ENCODE data around the gene SLCO4A1.

The SLCO4A1 gene, protein sequence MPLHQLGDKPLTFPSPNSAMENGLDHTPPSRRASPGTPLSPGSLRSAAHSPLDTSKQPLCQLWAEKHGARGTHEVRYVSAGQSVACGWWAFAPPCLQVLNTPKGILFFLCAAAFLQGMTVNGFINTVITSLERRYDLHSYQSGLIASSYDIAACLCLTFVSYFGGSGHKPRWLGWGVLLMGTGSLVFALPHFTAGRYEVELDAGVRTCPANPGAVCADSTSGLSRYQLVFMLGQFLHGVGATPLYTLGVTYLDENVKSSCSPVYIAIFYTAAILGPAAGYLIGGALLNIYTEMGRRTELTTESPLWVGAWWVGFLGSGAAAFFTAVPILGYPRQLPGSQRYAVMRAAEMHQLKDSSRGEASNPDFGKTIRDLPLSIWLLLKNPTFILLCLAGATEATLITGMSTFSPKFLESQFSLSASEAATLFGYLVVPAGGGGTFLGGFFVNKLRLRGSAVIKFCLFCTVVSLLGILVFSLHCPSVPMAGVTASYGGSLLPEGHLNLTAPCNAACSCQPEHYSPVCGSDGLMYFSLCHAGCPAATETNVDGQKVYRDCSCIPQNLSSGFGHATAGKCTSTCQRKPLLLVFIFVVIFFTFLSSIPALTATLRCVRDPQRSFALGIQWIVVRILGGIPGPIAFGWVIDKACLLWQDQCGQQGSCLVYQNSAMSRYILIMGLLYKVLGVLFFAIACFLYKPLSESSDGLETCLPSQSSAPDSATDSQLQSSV
- total RNA-seq = 24.4 to 28.2 reads per million in 2 donors

GRCh38 chr20:62642051-62642665, at the start of gene SLCO4A1:
SLCO4A1 (plus strand) TSS chr20:62642503; CDS start chr20:62656455, 13,952 bp downstream.
- DNase-seq = peak; percentile 78

DNA sequence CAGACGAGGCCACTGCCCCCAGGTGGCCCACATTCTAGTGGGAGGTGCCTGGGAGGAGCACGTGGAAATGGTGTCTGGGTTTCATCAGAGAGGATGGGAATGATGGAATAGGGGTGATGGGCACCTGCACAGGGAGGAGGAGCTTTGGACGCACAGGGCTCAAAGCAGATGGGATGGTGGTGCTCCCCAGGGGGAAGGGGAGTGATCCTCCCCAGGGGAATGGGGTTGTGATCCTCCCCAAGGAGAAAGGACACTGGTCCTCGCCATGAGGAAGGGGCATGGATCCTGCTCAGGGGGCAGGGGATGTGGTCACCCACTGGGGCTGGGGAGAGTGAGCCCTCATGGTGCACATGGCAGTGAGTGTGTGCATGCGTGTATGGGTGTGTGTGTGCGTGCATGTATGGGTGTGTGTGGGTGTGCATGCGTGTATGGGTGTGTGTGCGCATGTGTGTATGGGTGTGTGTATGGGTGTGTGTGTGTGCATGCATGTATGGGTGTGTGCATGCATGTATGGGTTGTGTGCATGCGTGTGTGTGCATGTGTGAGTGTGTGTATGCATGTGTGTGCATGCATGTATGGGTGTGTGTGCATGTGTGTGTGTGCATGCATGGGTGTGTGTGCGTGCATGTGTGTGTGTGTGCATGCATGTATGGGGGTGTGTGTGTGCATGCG, 49.7 kb upstream of the SLCO4A1 start:
- DNase-seq = no peak

- DNase-seq = no peak
Observed at GRCh38 chr20:62593616-62594015, 48.7 kb upstream of the SLCO4A1 start.

- no peak for DNase-seq
Observed at GRCh38 chr20:62595069-62595468, 47.2 kb upstream of the SLCO4A1 start.

GRCh38 chr20:62595491-62595890, 46.8 kb upstream of the SLCO4A1 start:
- DNase-seq = no peak

DNA sequence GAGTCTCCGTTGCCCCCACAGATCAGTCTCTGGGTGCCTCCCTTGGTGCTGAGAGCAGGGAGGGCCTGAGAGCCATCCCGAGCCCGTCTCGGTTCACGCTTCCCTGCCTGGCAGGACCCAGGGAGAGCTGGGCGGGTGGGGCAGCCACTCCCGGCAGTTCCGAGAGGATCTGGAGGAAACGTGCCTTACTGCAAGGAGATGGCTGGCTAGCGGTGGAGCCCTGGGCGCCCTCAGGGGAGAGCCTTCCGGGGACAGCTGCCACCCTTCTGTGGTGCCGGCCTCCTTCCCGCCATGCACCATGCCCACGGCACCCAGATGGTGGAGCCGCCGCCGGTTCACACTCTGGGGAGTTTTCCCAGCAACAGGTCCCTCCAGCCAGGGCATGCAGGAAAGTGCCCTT, 45.8 kb upstream of the SLCO4A1 start:
- DNase-seq = no peak

GRCh38 chr20:62596921-62597320, 45.4 kb upstream of the SLCO4A1 start:
- DNase-seq = no peak

- no peak for DNase-seq
Observed at GRCh38 chr20:62597416-62598115, 44.7 kb upstream of the SLCO4A1 start.

GRCh38 chr20:62598761-62599194, 43.5 kb upstream of the SLCO4A1 start:
- DNase-seq = no peak

- no peak for DNase-seq
Observed at GRCh38 chr20:62599216-62600110, 42.8 kb upstream of the SLCO4A1 start.

DNA sequence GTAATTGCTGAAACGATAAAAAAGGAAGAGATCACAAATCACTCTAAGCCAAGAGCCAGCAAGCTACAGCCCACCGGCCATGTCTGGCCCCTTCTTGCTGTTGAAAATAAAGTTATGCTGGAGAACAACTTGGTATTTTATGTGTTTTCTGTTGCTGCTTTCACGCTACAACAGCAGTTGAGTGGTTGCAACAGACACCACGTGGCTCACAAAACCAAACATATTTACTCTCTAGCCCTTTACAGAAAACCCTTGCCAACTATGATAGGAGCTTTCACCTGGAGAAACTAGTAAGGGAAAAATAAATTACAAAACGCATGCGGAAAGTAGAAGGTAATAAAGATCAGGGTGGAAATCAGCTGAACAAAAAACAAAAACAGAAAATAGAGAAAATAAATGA, 41.1 kb upstream of the SLCO4A1 start:
- DNase-seq = no peak

- DNase-seq = no peak
Observed at GRCh38 chr20:62601714-62602113, 40.6 kb upstream of the SLCO4A1 start.

GRCh38 chr20:62602550-62602949, 39.8 kb upstream of the SLCO4A1 start:
- DNase-seq = no peak

DNA sequence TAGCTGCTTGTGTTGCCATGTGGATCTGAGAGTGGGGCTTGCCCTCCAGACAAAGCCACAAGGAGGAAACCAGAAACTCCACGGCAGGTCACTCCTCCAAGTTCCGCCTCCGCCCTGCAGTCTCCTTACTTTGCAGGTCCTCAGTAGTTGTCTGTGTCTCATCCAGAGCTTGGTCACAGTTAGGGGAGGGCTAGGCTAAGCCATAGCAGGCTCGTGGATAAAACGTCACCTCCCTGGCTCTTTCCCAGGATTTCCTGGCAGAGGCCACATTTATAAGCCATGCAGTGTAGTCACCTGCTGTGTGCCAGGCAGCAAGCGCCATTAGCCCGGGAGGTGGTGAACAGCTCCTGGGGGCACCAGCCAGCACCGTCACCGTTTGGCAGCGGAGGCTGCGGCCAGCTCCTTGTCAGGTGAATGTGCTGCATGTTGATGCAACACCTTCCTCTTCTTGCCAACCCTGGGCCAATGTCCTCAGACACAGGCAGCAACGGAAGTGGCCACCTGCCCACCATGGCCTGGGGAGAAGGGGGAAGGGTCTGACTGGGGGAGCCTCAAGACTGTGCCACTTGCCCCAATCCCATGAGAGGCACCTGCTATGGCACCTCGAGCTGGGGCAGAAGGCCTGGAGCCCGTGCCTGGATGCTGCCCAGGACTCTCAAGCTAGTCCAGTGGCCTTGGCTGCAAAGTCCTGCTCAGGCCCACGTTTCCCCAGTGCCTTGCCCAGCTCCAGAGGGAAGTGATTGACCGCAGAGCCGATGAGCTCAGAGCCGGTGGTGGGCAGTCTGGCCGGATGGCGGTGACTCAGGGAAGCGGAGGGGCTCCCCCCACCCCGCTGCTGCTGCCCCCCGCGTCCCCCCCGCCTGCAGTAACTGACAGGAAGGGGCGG, 39.0 kb upstream of the SLCO4A1 start:
- DNase-seq = peak; percentile 44

DNA sequence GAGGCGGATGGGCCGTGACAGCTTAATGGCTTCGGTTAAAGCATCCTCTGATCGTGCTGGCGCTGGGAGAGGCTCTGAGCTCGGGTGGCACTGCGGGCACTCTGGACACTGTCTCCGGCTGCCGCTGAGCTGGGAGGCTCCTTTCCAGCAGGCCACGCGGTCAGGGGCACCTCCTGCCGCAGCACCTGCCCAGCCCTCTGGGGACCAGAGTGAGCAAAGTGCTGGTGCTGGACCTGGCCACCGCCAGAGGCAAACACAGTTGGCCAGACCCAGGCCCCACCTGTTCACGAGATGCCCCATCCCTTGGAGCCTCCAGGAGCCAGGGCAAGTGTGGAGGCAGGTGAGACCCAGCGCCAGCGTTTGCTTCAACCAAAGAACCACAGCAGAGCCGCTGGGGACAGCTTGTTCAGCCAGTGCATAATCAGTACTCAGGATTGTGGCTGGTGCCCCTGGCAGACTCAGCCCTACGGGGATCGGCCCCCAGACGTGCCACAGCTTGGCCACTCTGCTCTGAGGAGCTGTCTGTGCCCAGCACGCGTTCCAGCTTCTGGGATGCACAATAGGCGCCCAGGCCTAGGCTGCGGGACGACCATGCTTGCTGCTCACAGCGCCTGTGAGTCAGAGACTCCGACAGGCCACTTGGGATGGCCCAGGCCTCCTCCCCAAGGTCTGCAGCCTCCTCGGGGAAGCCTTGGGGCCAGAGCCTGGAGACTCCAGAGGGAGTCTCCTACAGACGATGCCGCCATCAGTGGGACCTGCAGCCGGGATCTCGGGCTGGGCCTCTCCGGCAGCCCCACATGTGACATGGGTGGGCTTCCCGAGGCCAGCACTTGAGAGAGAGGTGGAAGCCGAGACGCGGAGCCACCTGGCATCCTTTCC, 38.2 kb upstream of the SLCO4A1 start:
- no peak for DNase-seq

DNA sequence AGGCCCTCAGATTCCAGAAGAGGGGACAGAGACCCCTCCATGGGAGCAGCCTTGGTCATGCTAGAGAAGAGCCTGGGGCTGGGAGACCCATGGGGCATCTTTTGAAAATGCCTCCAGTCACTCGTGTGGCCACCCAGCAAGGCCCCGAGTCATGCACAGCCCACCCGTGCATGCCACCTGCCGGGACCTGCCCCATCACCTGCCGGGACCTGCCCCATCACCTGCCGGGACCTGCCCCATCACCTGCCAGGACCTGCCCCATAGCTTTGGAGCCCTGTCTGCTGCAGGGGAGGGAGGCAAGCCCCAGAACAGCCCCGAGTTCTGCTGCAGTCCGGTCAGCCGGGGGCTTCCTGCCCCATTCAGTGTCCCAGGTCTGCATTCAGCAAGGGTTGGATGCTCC, 37.5 kb upstream of the SLCO4A1 start:
- no peak for DNase-seq

GRCh38 chr20:62605236-62605943, 36.9 kb upstream of the SLCO4A1 start:
- no peak for DNase-seq

GRCh38 chr20:62606016-62606415, 36.3 kb upstream of the SLCO4A1 start:
- no peak for DNase-seq
